Body of pancreas (tissue), 4 donors: ENCODE results near the gene COLEC12. TPM values are rescaled to one million over a fixed set of nuclear protein-coding genes. Genes with fewer than 3 reads are reported as not detected.

Experiments used
- ATAC-seq: fragments of 150-250 bp; one replicate; pipeline ENCODE4 v1.9.1; 2016
- DNase-seq, 4 donors: peaks; one replicate each; pipeline ENCODE4 v3.0.0-alpha.2; 2019
- H3K27ac ChIP-seq, 4 donors: fragments of 200-600 bp; sonication (generic); 1 replicate in 3 of 4; 2 replicates in 1 of 4; pipeline versions ENCODE4 v1.5.1 to v1.6.1; 2016 to 2019; ENCODE audit warnings: mild to moderate bottlenecking in 1 of 4, mixed read lengths in 1 of 4, moderate library complexity in 1 of 4
- H3K27me3 ChIP-seq, 2 donors: fragments of 200-600 bp; sonication (generic); one replicate each; pipeline ENCODE4 v1.6.0; 2016; ENCODE audit warnings: mild to moderate bottlenecking in 1 of 2
- H3K36me3 ChIP-seq, 2 donors: fragments of 200-600 bp; sonication (generic); replicated peaks in 1 of 2; 2 replicates each; pipeline ENCODE4 v1.5.1; 2016; ENCODE audit warnings: low read depth in 2 of 2; ENCODE audit not compliant: insufficient read depth in 1 of 2
- H3K4me1 ChIP-seq: fragments of 200-600 bp; sonication (generic); one replicate; pipeline ENCODE4 v1.6.0; 2016
- H3K4me3 ChIP-seq, 2 donors: fragments of 200-600 bp; sonication (generic); 1 replicate in 1 of 2; 2 replicates in 1 of 2; pipeline ENCODE4 v1.5.1; 2016 to 2019
- H3K9me3 ChIP-seq, 3 donors: fragments of 200-600 bp; sonication (generic); 1 replicate in 2 of 3; 2 replicates in 1 of 3; pipeline ENCODE4 v1.5.1; 2016
- POLR2A ChIP-seq, 3 donors: fragments of 450-650 bp; IDR thresholded peaks; one replicate each; pipeline ENCODE4 v1.6.1; 2016; ENCODE audit warnings: antibody characterized with exemption in 3 of 3, mild to moderate bottlenecking in 2 of 3
- WGBS, 2 donors: methylation state at CpG; one replicate each; pipeline ENCODE4 v1.1.5; 2017; 5-methylcytosine and 5-hydroxymethylcytosine counted together
- intact Hi-C: fragments of 100-400 bp; cut with DNase I; formaldehyde crosslinking; loops from one replicate; pipeline ENCODE4 v1.15.1; 2023
- total RNA-seq, 2 donors: library from RNA; depleted of rRNA; stranded (reverse); fragments of >200 nt; gene quantifications; one replicate each; pipeline ENCODE4 v1.1.0, GENCODE V29; 2016
- TF ChIP-seq, protein P1 (sequence below), 7 experiments: fragments of 450-650 bp in 4 of 7; fragments of 200-600 bp in 3 of 7; sonication (generic) in 3 of 7; IDR thresholded peaks; one replicate each; pipeline ENCODE4 v1.5.1; 2016 to 2019; ENCODE audit warnings: antibody characterized with exemption in 7 of 7

The COLEC12 gene
- total RNA-seq, 2 donors from 2014 or later = 3.6 to 4.2 TPM

DNA sequence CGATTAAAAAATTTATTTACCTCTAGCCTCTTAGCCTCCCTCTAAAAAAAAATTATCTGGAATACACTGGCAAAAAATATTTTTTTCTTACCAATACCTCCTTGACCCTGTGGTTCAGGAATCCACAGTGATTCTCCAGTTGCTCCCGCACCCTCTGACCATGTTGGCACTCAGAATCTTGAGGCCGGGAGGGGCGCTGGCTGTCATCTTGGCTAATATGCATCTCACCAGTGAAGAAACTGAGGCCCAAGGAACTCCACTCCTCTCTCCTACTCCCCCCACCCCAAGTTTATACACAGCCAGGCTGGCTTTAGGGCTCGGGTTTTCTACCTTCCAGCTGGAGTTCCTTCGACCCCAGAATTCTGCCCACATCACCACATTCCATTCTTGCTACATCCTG, 134.8 kb downstream of the COLEC12 start:
- Histone ChIP-seq H3K27ac (no peak overlapping the region), H3K27me3 (no peaks in the 10 kb centered on the region), H3K4me1 (peaks cover 2% of the 10 kb centered on the region), H3K9me3 (no peaks in the 10 kb centered on the region), H3K4me3 (no peak overlapping the region), H3K36me3 (no peaks in the 10 kb centered on the region)
- TF ChIP-seq, protein P1, sequence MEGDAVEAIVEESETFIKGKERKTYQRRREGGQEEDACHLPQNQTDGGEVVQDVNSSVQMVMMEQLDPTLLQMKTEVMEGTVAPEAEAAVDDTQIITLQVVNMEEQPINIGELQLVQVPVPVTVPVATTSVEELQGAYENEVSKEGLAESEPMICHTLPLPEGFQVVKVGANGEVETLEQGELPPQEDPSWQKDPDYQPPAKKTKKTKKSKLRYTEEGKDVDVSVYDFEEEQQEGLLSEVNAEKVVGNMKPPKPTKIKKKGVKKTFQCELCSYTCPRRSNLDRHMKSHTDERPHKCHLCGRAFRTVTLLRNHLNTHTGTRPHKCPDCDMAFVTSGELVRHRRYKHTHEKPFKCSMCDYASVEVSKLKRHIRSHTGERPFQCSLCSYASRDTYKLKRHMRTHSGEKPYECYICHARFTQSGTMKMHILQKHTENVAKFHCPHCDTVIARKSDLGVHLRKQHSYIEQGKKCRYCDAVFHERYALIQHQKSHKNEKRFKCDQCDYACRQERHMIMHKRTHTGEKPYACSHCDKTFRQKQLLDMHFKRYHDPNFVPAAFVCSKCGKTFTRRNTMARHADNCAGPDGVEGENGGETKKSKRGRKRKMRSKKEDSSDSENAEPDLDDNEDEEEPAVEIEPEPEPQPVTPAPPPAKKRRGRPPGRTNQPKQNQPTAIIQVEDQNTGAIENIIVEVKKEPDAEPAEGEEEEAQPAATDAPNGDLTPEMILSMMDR (IDR thresholded peaks at IDR 0.05) = no peak
- no peak for TF ChIP-seq POLR2A (IDR thresholded peaks at IDR 0.05)
- DNase-seq (no peak), ATAC-seq (no peak)
- 90 to 96% methylated on average over 6 of the region's 6 CpGs for WGBS, 2 donors
- intact Hi-C loops = no loop called here

DNA sequence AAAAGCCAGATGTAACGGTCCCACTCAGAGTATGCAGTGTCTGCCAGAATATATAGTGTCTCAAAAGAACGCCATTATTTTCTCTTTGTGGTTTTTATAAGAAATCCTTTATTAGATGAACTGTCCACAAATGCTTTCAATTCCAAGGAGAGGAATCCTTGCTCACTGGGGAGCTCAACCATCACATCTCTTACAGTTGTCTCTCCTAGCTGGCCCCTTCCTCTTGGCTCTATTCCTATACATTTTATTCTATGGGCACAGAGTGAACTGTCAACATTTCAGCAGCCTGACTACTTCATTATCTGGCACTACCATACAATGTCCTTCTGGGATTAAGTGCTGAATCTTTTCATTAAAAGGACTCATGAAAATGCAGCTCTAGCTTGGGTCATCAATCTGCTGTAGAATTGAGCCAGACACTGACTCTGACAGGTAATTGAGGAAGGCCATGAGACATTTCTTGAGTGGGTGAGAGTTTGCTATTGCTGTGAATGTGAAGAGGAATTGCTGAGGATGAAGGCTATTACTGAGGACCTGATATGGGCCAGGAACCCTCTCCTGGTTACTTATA, 136.2 kb downstream of the COLEC12 start:
- no peaks in the 10 kb centered on the region for H3K27me3 ChIP-seq
- 58 to 80% methylated on average over 2 of the region's 2 CpGs for WGBS, 2 donors
- H3K4me3 ChIP-seq = no peak overlapping the region
- DNase-seq = no peak
- intact Hi-C loops = no loop called here
- no peaks in the 10 kb centered on the region for H3K9me3 ChIP-seq
- H3K36me3 ChIP-seq = no peaks in the 10 kb centered on the region
- no peak for ATAC-seq
- H3K4me1 ChIP-seq = no peaks in the 10 kb centered on the region
- H3K27ac ChIP-seq = no peak overlapping the region
- TF ChIP-seq, protein P1 (IDR thresholded peaks at IDR 0.05) = no peak
- no peak for TF ChIP-seq POLR2A (IDR thresholded peaks at IDR 0.05)

DNA sequence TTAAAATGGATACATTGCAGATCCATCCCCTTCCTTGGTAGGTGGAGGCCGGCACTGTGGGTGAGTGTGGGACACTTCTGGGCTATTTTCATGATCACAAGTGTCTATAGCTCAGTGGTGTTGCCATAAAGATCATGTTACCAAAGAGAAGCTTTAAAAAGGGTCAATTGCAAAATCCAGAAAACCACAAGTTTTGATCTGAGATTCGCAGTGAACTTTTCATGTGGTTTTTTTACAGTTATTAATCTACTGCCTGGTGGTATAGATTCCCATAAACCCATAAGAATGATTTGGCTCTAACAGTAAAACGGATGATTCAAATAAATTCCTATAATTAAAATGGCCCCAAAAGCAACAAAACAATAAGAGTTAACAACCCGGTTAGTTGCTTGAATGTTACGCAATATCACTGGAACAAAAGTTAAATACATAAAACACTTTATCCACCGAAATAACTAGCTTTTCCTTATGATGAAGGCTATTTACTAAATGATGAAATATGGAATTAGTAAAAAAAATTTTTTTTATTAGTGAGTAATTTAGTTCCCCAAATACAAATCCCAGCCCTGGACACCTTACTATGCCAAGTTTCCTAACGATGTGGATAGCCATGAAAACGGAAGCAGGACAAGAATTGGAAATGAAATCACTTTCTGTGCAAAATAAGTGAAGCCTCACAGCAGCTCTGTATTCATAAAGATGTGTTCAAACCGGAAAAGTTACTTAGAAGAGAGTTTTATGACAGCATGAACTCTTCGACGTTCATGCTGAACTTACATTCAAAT, 137.0 kb downstream of the COLEC12 start:
- Histone ChIP-seq H3K9me3 (no peaks in the 10 kb centered on the region), H3K4me1 (no peaks in the 10 kb centered on the region), H3K4me3 (no peak overlapping the region), H3K27me3 (no peaks in the 10 kb centered on the region), H3K27ac (no peak overlapping the region), H3K36me3 (no peaks in the 10 kb centered on the region)
- intact Hi-C loops = no loop called here
- no peak for TF ChIP-seq POLR2A (IDR thresholded peaks at IDR 0.05)
- TF ChIP-seq, protein P1 (IDR thresholded peaks at IDR 0.05) = no peak
- ATAC-seq = no peak
- no peak for DNase-seq
- WGBS, 2 donors = 72 to 75% methylated on average over 11 of the region's 11 CpGs

DNA sequence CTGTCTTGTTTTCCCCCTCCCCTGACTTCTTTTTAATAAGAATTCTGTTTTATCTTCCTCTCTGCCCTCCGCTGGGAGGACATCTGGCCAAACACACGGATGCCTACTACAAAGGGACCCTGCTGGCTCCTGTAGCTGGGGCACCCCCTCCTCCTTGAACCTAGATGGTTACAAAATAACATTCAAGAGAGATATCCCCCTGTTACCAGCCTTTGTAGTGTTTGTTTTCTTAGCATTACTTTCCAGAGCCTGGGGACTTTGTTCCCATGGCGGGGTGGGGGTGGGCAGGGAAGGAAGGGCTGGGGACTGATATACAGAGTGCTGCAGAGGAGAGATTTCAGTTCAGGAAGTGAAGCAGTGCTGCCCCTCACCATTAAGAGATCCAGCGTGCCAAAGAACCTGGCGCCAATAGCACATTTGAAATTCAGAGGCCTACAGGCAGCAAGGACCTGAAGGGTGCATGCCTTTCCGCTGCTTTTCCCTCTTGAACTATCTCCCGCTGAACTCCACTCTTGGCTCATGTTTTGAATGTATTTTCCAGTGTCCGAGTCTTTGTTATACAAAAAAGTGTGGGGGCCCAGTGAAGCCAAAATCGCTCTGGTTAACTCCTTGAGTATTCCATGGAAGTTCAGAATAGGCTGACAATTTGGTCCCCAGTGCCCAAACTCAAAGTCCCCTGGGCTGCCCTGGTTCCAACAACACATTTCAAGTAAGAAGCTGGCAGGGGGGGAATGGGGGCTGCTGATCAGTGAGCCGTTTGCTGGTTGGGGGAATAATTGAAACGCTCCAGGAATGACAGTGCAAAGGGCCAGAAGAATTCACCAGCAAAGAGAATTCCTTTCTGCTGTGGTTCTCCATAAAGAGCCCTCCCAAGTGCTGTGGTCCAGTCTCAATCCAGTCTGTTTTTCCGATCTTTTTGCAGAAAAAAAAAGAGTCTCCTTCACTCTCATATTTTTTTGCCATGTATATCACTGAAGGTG, 137.9 kb downstream of the COLEC12 start:
- Histone ChIP-seq H3K27ac (no peak overlapping the region), H3K36me3 (no peaks in the 10 kb centered on the region), H3K4me3 (no peak overlapping the region), H3K27me3 (no peaks in the 10 kb centered on the region), H3K4me1 (no peaks in the 10 kb centered on the region), H3K9me3 (no peaks in the 10 kb centered on the region)
- DNase-seq (no peak), ATAC-seq (no peak)
- 72 to 85% methylated on average over 12 of the region's 12 CpGs for WGBS, 2 donors
- intact Hi-C loops = no loop called here
- TF ChIP-seq, protein P1 (IDR thresholded peaks at IDR 0.05) = no peak
- TF ChIP-seq POLR2A (IDR thresholded peaks at IDR 0.05) = no peak
